Astrocyte of the hippocampus (primary cell): Measurements from ENCODE around the gene PTPRG.

Experiments
- DNase-seq: peaks from one replicate; pipeline ENCODE4 v3.0.0; 2011; ENCODE audit warnings: low read depth, low spot score

PTPRG gene

GRCh38 chr3:62145086-62145757 is 583.9 kb downstream of the PTPRG start:
- DNase-seq = no peak

GRCh38 chr3:62149539-62149938 is 588.2 kb downstream of the PTPRG start:
- no peak for DNase-seq

DNA sequence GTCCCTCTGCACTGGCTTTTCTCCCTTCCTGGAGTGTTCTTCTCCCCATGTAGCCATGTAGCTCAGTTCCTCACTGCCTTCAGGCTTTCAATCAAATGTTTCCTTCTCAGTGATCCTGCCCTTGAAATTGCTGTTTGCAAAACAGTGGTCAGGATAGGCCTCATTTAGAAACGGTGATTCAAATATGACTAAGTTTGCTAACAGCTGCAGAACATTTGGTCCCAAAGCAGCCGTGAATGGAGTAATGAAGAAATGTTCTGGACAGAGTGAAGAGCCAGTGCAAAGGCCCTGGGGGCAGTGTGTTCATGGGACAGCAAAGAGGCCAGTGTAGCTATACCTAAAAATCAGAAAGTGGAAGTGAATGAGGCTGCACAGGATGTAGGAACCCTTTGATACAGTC is 588.6 kb downstream of the PTPRG start:
- DNase-seq = peak; percentile 49

- peak; percentile 40 for DNase-seq
Measured at GRCh38 chr3:62151591-62151990, 590.2 kb downstream of the PTPRG start.

- DNase-seq = no peak
Measured at GRCh38 chr3:62153231-62153630, 591.9 kb downstream of the PTPRG start.

DNA sequence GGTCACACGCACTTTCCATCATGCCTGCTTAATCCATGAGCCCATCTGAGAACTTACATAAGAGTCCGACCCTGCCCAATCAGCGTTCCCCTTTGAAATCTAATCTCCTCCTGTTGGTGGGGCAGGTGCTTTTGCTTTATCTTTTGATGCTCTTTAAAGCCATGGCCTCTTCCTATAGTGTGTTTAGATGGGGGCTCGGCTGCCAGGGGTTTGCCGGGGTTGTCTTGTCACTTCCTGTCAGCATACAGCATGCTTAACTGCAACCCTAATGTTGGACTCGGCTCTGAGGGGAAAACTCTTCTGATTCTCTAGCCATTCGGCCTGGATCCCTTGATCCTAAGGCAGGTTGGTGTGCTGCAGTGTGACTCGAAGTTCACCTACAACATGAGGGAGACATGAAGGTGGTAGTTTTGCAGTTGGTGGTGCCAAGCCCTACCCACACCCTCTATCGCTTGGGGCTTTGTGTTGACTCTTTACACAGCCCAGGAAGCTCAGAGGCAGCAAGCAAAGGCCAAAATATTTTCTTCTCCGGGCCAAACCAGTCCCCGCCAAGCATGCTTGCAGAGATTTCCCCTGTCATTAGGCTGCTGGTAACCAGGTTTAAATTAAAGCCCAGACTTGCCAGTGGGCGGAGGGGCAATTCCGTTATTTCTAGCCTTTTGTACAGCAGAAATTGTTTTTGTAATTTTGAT is 593.2 kb downstream of the PTPRG start:
- no peak for DNase-seq

- no peak for DNase-seq
Measured at GRCh38 chr3:62159056-62159708, 597.8 kb downstream of the PTPRG start.

GRCh38 chr3:62159709-62160092 is 598.3 kb downstream of the PTPRG start:
- DNase-seq = peak; percentile 90

DNA sequence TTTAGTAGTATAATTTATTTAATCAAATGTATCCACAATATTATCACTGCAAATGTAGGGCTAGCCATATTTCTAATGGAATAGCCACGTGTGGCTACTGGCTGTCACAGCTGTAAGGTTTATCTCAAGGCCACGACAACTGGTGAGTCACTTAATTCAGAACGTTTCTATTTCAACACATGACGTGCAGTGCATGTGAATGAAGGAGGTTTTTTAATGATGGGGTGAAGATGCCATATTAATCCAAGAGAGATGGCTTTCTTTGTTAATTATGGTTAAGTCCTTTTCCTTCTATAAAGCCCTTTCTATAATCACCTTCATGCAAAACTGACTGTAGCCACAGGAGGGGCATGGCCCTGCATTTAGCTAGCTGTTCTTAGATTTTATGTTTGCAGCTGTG is 600.0 kb downstream of the PTPRG start:
- peak; percentile 60 for DNase-seq

GRCh38 chr3:62164196-62164595 is 602.8 kb downstream of the PTPRG start:
- no peak for DNase-seq

DNA sequence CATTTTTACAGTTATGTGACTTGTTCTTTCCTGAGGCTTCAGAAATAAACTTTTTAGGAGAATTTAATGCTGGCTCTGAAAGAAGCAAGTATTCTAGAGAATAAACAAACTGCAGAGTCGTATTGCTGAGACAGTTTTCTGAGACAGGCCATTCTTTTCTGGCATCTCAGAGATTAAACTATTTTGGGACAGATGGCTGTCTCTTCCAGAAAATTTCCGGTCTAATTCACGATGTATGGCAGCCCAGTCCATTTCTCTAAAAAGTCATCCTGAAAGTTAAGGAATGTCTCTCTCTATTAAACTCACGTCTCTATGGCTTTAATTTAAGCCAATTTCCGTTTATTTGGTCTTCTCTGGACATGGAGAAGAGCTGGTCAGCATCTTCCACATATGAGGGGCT is 603.4 kb downstream of the PTPRG start:
- no peak for DNase-seq

- DNase-seq = peak; percentile 78
Measured at GRCh38 chr3:62167566-62168262, 606.3 kb downstream of the PTPRG start.

- DNase-seq = no peak
Measured at GRCh38 chr3:62168356-62168755, 607.0 kb downstream of the PTPRG start.

DNA sequence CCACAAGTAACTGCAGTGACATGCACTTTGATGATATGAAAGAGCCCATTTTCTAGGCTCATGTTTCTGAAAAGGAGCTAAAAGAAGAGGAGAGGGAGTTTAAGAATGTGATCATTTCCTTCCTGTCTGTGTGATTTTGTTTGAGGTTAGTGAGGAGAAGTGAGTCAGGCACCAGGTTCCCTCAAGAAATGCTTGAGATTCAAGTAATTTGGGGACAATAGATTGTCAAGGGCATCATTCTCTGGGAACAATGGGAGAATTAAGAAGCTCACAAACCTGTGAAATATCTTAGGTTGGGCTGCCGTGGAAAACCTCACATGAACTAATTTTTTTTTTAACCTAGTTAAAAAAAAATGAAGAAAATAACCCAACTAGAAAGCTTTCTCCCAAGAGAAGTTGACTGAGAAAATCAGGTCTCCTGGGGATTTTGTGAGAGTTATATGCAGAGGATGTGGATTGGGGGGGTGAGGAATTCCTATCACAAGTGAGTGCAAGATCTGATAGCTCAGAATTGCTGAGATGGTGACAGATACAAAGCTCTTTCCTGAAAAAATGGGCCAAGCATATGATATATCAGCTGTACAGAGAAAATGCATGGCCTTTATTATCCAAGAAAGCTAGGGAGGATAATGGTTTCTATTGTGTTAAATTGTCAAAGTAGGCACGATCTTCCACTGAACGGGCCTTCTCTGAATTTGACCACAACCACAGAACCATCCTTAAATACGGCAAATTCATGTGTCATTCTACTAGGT is 608.7 kb downstream of the PTPRG start:
- peak; percentile 39 for DNase-seq

DNA sequence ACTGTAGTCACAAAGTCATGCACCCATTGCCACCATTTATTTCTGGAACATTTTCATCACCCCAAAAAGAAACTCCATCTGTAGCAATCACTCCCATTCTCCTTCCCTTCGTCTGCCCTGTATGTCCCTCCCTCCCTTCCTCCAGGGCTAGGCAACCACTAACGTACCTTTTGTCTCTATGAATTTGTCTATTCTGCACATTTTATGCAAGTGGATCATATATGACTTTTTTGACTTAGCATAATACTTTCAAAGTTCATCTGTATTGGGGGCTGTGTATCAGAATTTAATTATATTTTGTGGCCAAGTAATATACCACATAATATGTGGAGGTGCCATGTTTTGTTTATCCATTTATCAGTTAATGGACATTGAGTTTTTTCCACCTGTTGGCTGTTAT is 610.4 kb downstream of the PTPRG start:
- DNase-seq = no peak

- no peak for DNase-seq
Measured at GRCh38 chr3:62172199-62172598, 610.8 kb downstream of the PTPRG start.

- no peak for DNase-seq
Measured at GRCh38 chr3:62173939-62174515, 612.7 kb downstream of the PTPRG start.

DNA sequence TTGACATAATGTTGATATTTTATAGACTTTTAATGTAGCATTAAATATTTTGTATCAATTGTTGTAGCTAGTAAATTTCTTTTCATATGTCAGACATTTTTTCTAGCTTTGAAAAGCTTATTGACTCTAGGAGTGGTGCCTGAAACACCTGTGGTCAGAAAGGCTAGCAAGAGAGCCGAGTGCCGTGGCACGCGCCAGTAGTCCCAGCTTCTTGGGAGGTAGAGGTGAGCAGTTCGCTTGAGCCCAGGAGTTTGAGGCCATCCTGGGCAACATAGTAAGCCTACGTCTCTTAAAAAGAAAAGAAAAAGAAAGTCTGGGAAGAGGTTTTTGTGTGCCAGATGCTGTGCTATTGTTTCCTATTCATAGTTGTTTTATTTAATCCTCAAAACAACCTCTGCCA is 613.8 kb downstream of the PTPRG start:
- no peak for DNase-seq

- no peak for DNase-seq
Measured at GRCh38 chr3:62178032-62178431, 616.7 kb downstream of the PTPRG start.

DNA sequence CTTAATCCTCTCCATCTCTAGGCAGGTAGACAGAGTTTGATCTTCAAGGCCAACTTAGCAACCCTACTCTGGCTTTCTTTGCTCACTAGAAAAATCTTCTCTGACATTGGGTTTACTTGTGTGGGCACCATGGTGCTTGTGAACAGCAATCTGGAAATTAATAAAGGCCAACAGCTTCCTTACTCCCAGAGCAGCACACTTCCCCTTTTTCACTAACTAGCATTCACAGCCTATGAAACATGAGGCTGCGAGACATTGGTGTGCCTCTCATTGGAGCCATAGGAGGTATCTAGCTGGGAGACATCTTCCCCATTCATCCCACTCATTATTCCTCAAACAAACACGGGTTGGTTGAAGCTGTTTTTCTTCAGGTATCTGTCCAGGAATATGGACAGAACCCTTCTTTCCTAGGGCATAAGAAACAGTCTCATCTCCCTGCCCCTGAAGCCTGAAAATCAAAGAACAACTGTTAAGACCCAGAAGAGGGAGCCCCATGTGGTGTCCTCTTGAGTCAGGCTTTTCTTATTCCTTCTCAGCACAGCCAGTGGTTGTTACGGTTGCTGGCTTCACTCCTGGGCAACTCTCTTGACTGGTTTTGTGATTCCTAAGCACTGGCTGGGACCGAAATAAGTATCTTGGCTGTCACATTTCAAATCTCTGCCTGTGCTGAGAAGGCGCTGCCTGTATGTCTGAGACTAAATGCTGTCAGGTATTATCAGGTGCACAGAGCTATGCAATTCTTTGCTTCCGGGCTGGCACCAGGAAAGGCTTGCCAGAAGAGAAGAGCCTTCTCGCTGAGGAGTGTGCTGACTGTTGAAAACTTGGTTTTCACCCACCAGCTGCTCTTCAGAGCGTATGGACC is 617.6 kb downstream of the PTPRG start:
- no peak for DNase-seq
